C4-2B (cell line): ENCODE results near the gene TMEM8B.

Experiments
- CTCF ChIP-seq: fragments of 450-650 bp; conservative IDR thresholded peaks from 2 replicates; pipeline ENCODE4 v1.5.1; 2017; ENCODE audit warnings: mild to moderate bottlenecking
- ZFX ChIP-seq: fragments of 450-650 bp; IDR thresholded peaks from 2 replicates; pipeline ENCODE4 v1.6.1; 2017

DNA sequence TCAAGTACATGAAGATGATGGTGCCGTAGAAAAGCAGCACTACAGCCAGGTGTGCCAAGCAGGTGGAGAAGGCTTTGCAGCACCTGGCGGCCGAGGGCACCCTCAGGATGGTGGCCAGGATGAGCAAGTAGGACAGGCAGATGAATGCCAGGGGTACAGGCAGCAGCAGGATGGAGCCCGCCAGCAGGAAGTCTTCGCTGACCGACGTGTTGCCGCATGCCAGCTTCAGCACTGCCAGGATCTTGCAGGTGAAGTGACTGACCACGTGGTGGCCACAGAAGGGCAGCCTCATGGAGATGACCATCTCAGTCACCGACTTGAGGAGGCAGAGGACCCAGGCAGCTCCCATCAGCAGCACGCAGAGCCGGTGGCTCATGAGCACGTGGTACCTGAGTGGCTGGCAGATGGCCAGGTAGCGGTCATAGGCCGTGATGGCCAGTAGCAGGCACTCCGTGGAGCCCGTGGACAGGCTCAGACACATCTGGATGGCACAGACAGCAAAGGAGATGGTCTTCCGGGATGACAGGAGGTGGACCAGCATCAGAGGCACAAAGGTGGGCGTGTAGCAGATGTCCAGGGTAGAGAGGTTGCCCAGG, 40.7 kb downstream of the TMEM8B start:
- TF ChIP-seq CTCF (no peak), ZFX (no peak)
